GM23338 (cell line): ENCODE results near the gene SGSH.

ENCODE experiments used
- EZH2 ChIP-seq: fragments of 200-600 bp; sonication (generic); IDR thresholded peaks from one replicate; pipeline ENCODE4 v1.8.0; 2017; ENCODE audit warnings: antibody characterized with exemption, mild to moderate bottlenecking, low read depth; ENCODE audit not compliant: unreplicated experiment
- EZH2phosphoT487 ChIP-seq: fragments of 200-600 bp; sonication (generic); IDR thresholded peaks from one replicate; pipeline ENCODE4 v1.8.1; 2018; ENCODE audit warnings: antibody characterized with exemption; ENCODE audit not compliant: unreplicated experiment
- POLR2AphosphoS5 ChIP-seq: IDR thresholded peaks from 2 replicates; pipeline ENCODE4 v1.6.1; 2016; ENCODE audit warnings: antibody characterized with exemption, low read depth
- ZNF331 ChIP-seq: fragments of 250-450 bp; sonication (Bioruptor Pico); IDR thresholded peaks from 2 replicates; pipeline ENCODE4 v1.5.0; 2020; ENCODE audit warnings: low read depth, mild to moderate bottlenecking, moderate library complexity
- TF ChIP-seq, protein P1 (sequence below), 2 experiments: fragments of 200-600 bp in 1 of 2; sonication (generic) in 1 of 2; conservative IDR thresholded peaks; 2 replicates each; pipeline versions ENCODE4 v1.5.1 to v1.6.1; 2016 to 2017; ENCODE audit warnings: antibody characterized with exemption in 2 of 2, low read depth in 2 of 2, mild to moderate bottlenecking in 2 of 2, moderate library complexity in 1 of 2
- TF ChIP-seq, protein P2 (sequence below): IDR thresholded peaks from one replicate; pipeline ENCODE4 v1.6.1; 2018; ENCODE audit warnings: antibody characterized with exemption; ENCODE audit not compliant: unreplicated experiment

DNA sequence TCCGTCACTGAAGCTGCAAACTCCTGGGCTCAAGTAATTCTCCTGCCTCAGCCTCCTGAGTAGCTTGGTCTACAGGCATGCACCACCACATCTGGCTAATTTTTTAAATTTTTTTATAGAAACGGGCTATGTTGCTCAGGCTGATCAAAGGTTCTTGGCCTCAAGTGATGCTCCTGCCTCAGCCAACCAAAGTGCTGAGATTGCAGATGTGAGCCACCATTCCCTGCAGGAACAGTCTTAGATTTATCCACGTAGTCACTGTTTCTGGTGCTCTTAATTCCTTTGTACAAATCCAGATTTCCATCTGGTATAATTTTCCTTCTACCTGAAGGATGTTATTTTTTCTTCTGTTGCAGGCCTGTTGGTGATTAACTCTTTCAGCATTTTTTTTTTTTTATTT, 13.1 kb upstream of the SGSH start:
- no peak for TF ChIP-seq POLR2AphosphoS5
- TF ChIP-seq EZH2: no peak
- TF ChIP-seq, protein P1, sequence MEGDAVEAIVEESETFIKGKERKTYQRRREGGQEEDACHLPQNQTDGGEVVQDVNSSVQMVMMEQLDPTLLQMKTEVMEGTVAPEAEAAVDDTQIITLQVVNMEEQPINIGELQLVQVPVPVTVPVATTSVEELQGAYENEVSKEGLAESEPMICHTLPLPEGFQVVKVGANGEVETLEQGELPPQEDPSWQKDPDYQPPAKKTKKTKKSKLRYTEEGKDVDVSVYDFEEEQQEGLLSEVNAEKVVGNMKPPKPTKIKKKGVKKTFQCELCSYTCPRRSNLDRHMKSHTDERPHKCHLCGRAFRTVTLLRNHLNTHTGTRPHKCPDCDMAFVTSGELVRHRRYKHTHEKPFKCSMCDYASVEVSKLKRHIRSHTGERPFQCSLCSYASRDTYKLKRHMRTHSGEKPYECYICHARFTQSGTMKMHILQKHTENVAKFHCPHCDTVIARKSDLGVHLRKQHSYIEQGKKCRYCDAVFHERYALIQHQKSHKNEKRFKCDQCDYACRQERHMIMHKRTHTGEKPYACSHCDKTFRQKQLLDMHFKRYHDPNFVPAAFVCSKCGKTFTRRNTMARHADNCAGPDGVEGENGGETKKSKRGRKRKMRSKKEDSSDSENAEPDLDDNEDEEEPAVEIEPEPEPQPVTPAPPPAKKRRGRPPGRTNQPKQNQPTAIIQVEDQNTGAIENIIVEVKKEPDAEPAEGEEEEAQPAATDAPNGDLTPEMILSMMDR (conservative IDR thresholded peaks at IDR 0.05; ENCODE audit: low read depth in 2 of 2): no peak
- TF ChIP-seq EZH2phosphoT487: no peak
- TF ChIP-seq, protein P2, sequence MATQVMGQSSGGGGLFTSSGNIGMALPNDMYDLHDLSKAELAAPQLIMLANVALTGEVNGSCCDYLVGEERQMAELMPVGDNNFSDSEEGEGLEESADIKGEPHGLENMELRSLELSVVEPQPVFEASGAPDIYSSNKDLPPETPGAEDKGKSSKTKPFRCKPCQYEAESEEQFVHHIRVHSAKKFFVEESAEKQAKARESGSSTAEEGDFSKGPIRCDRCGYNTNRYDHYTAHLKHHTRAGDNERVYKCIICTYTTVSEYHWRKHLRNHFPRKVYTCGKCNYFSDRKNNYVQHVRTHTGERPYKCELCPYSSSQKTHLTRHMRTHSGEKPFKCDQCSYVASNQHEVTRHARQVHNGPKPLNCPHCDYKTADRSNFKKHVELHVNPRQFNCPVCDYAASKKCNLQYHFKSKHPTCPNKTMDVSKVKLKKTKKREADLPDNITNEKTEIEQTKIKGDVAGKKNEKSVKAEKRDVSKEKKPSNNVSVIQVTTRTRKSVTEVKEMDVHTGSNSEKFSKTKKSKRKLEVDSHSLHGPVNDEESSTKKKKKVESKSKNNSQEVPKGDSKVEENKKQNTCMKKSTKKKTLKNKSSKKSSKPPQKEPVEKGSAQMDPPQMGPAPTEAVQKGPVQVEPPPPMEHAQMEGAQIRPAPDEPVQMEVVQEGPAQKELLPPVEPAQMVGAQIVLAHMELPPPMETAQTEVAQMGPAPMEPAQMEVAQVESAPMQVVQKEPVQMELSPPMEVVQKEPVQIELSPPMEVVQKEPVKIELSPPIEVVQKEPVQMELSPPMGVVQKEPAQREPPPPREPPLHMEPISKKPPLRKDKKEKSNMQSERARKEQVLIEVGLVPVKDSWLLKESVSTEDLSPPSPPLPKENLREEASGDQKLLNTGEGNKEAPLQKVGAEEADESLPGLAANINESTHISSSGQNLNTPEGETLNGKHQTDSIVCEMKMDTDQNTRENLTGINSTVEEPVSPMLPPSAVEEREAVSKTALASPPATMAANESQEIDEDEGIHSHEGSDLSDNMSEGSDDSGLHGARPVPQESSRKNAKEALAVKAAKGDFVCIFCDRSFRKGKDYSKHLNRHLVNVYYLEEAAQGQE: no peak
- TF ChIP-seq ZNF331 (CRISPR knock-in tag): no peak
